ENCODE results near the gene KDELR3.

DNA sequence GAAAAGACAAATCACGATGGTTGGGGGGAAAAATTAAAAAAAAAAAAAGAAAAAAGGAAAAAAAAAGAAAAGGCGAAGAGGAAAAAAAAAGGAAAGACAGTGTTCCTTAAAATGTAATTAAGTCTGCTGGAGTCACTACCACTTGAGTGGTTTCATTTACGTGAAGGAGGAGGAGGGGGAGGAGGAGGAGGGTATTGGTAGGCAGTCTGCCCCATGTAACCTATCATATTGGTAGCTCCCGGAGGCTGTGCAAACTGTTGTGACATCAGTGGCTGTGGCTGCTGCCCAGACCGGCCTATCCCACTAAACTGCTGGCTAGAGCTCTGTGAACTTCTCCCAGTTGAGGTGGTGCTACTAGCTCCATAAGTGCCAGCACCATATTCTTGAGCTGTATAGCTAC is 17.9 kb downstream of the KDELR3 start:
- TF ChIP-seq CTCF (IDR thresholded peaks at IDR 0.05; ENCODE audit: extremely low read depth in 1 of 2, insufficient read depth in 1 of 2, low read depth in 1 of 2, low read length in 2 of 2) (no peak), POLR2A (IDR thresholded peaks at IDR 0.05; ENCODE audit: low read depth, low read length) (no peak), EZH2 (IDR thresholded peaks at IDR 0.05; ENCODE audit: borderline replicate concordance, low read depth, low read length, severe bottlenecking) (no peak), FOS (IDR thresholded peaks at IDR 0.05; ENCODE audit: borderline replicate concordance, insufficient read depth, low read length) (no peak), POLR2AphosphoS5 (IDR thresholded peaks at IDR 0.05; ENCODE audit: insufficient read depth, low read depth, low read length) (no peak), MAX (IDR thresholded peaks at IDR 0.05; ENCODE audit: insufficient read depth, insufficient read length) (no peak)

Data from endothelial cell of umbilical vein (primary cell).